ENCODE data around the gene ANO7. TPM values are rescaled to one million over a fixed set of nuclear protein-coding genes. Genes with fewer than 3 reads are reported as not detected.
A peak's percentile ranks its signal among the peaks of the same experiment; 100 is the strongest.

The ANO7 gene
- total RNA-seq: 3.4 TPM
- long read RNA-seq, partial matches to known transcripts: 0 of 2 reads
- long read RNA-seq, other reads (novel, unspliced or antisense): 2 of 2 reads

GRCh38 chr2:241188361-241189092 is at the start of gene ANO7:
Gene ANO7, plus strand, starts transcription at chr2:241188677. Its CDS starts 1,387 bp downstream, at chr2:241190064.
- intact Hi-C loops (cut with DNase I): no loop called here
- no peak for DNase-seq (ENCODE audit: low spot score)

GRCh38 chr2:241139531-241140444 is 48.7 kb upstream of the ANO7 start:
- intact Hi-C loops (cut with DNase I): no loop called here
- DNase-seq (ENCODE audit: low spot score): no peak

- no peak for DNase-seq (ENCODE audit: low spot score)
- intact Hi-C loops (cut with DNase I): no loop called here
These were observed 48.0 kb upstream of the ANO7 start for GRCh38 chr2:241140445-241140840.

GRCh38 chr2:241141214-241141770 is 47.2 kb upstream of the ANO7 start:
- intact Hi-C loops (cut with DNase I): no loop called here
- no peak for DNase-seq (ENCODE audit: low spot score)

GRCh38 chr2:241142063-241142462 is 46.4 kb upstream of the ANO7 start:
- no peak for DNase-seq (ENCODE audit: low spot score)
- intact Hi-C loops (cut with DNase I): no loop called here

GRCh38 chr2:241142593-241142992 is 45.9 kb upstream of the ANO7 start:
- intact Hi-C loops (cut with DNase I): no loop called here
- no peak for DNase-seq (ENCODE audit: low spot score)

- intact Hi-C loops (cut with DNase I): loop anchor here (5.0 kb wide), 1 partner anchor 559 kb away; the partner anchor contains the start of gene CAPN10
- no peak for DNase-seq (ENCODE audit: low spot score)
These were observed 42.2 kb upstream of the ANO7 start for GRCh38 chr2:241146286-241146685.

GRCh38 chr2:241147336-241147735 is 41.1 kb upstream of the ANO7 start:
- DNase-seq (ENCODE audit: low spot score): no peak
- intact Hi-C loops (cut with DNase I): loop anchor here (5.0 kb wide), 1 partner anchor 560 kb away; the partner anchor contains the start of gene CAPN10

- intact Hi-C loops (cut with DNase I): loop anchor here (5.0 kb wide), 1 partner anchor 561 kb away; the partner anchor contains the start of gene CAPN10
- no peak for DNase-seq (ENCODE audit: low spot score)
These were observed 40.2 kb upstream of the ANO7 start for GRCh38 chr2:241148239-241148638.

- intact Hi-C loops (cut with DNase I): loop anchor here (5.0 kb wide), 1 partner anchor 562 kb away; the partner anchor contains the start of gene CAPN10
- peak; percentile 98 for DNase-seq (ENCODE audit: low spot score)
These were observed 39.4 kb upstream of the ANO7 start, which contains the start of gene PASK for GRCh38 chr2:241148891-241149674. Gene PASK, minus strand, starts transcription at chr2:241149472. Its CDS starts 6,440 bp downstream, at chr2:241143032.

- DNase-seq (ENCODE audit: low spot score): no peak
- intact Hi-C loops (cut with DNase I): loop anchor here (5.0 kb wide), 1 partner anchor 562 kb away; the partner anchor contains the start of gene CAPN10
These were observed 38.9 kb upstream of the ANO7 start for GRCh38 chr2:241149675-241149924.

GRCh38 chr2:241149925-241150659 is 38.4 kb upstream of the ANO7 start, which contains the start of gene PPP1R7:
Gene PPP1R7, plus strand, starts transcription at chr2:241150467. Its CDS starts 29 bp downstream, at chr2:241150496.
- intact Hi-C loops (cut with DNase I): loop anchor here (2.0 to 5.0 kb wide), 3 partner anchors 47 to 563 kb away; partner anchors contain the start of genes CAPN10 and MTERF4
- DNase-seq (ENCODE audit: low spot score): peak; percentile 97

GRCh38 chr2:241150660-241151530 is 37.6 kb upstream of the ANO7 start:
- intact Hi-C loops (cut with DNase I): loop anchor here (2.0 to 5.0 kb wide), 2 partner anchors 48 to 121 kb away; partner anchors contain the start of gene MTERF4
- DNase-seq (ENCODE audit: low spot score): peak; percentile 81

GRCh38 chr2:241151934-241152660 is 36.4 kb upstream of the ANO7 start:
- no peak for DNase-seq (ENCODE audit: low spot score)
- intact Hi-C loops (cut with DNase I): loop anchor here (2.0 to 5.0 kb wide), 2 partner anchors 49 to 120 kb away; partner anchors contain the start of gene MTERF4

GRCh38 chr2:241153616-241154015 is 34.9 kb upstream of the ANO7 start:
- intact Hi-C loops (cut with DNase I): loop anchor here (5.0 kb wide), 1 partner anchor 119 kb away; no protein-coding TSS in a partner anchor

GRCh38 chr2:241154915-241155314 is 33.6 kb upstream of the ANO7 start:
- no peak for DNase-seq (ENCODE audit: low spot score)
- intact Hi-C loops (cut with DNase I): loop anchor here (5.0 kb wide), 2 partner anchors 62 to 117 kb away; no protein-coding TSS in a partner anchor

More at GRCh38 chr2:241153616-241154015, 34.9 kb upstream of the ANO7 start:
- no peak for DNase-seq (ENCODE audit: low spot score)

All from cardiac septum (tissue), 1 donor.